K562 (cell line): ENCODE data around the gene SERPINB4. TPM values are rescaled to one million over a fixed set of nuclear protein-coding genes. Genes with fewer than 3 reads are reported as not detected.

Source experiments
- ATAC-seq: fragments of 200-7000 bp; cut with Tn5 transposase; 3 replicates; pipeline ENCODE4 v1.9.1; 2020; ENCODE audit warnings: moderate library complexity
- BruUV-seq: library from RNA; stranded (reverse); fragments of 400-500 nt; replicated peaks from 2 replicates; lab custom pipeline; 2021; lab: Mats Ljungman, UMichigan
- CTCF ChIA-PET: fragments of 300-600 bp; formaldehyde crosslinking; extraction: SDS; loops from one replicate; lab custom pipeline; 2021; ENCODE audit warnings: low intra/inter-chr PET ratio; lab: Yijun Ruan, JAX
- POLR2A ChIA-PET: fragments of 300-600, 350-650 bp; sonication (Branson Sonifier 250); formaldehyde crosslinking; extraction: SDS; loops from one replicate; lab custom pipeline; 2021; ENCODE audit warnings: antibody characterized with exemption, inconsistent platforms; lab: Yijun Ruan, JAX
- DNase-seq, 4 experiments: peaks; one replicate each; pipeline versions ENCODE4 v3.0.0 to v3.0.0-alpha.2; 2011 to 2018; ENCODE audit warnings: low spot score in 3 of 4, mixed read lengths in 3 of 4; ENCODE audit errors: extremely low read depth in 1 of 4
- FAIRE-seq: peaks from 2 replicates; lab custom pipeline; 2011; peaks lifted over from hg19 to GRCh38; lab: Jason Lieb, UNC
- H2AFZ ChIP-seq: 2 replicates; pipeline ENCODE4 v1.6.0; 2011; ENCODE audit warnings: low read depth, low read length, control low read depth, inconsistent platforms
- H3K27ac ChIP-seq: fragments of 200-600 bp; 3 replicates; pipeline ENCODE4 v1.8.0; 2011; ENCODE audit warnings: low read depth, mild to moderate bottlenecking, control low read depth, inconsistent platforms, low read length, moderate library complexity, mixed read lengths; ENCODE audit errors: extremely low read depth
- H3K27me3 ChIP-seq, 2 experiments: fragments of 300-600 bp in 1 of 2; 2 replicates in 1 of 2; 3 replicates in 1 of 2; pipeline versions ENCODE4 v1.6.0 to v1.8.0; 2011; ENCODE audit warnings: inconsistent platforms in 2 of 2, low read length in 2 of 2, mild to moderate bottlenecking in 1 of 2, mixed read lengths in 1 of 2, moderate library complexity in 1 of 2; ENCODE audit not compliant: control insufficient read depth in 2 of 2, insufficient read depth in 2 of 2
- H3K36me3 ChIP-seq: fragments of 300-600 bp; 3 replicates; pipeline ENCODE4 v1.8.0; 2011; ENCODE audit warnings: mild to moderate bottlenecking, low read length, inconsistent platforms; ENCODE audit not compliant: control insufficient read depth, insufficient read depth
- H3K4me1 ChIP-seq, 2 experiments: fragments of 200-600 bp in 1 of 2; replicated peaks in 1 of 2; 2 replicates in 1 of 2; 3 replicates in 1 of 2; pipeline versions ENCODE4 v1.5.1 to v1.8.0; 2011; ENCODE audit warnings: inconsistent platforms in 2 of 2, low read length in 2 of 2, mild to moderate bottlenecking in 1 of 2, mixed read lengths in 1 of 2, moderate library complexity in 1 of 2; ENCODE audit not compliant: control insufficient read depth in 2 of 2, insufficient read depth in 2 of 2
- H3K4me2 ChIP-seq: 2 replicates; pipeline ENCODE4 v1.6.1; 2011; ENCODE audit warnings: low read length, control low read depth, inconsistent platforms, mixed read lengths; ENCODE audit not compliant: insufficient read depth
- H3K4me3 ChIP-seq: fragments of 200-600 bp; sonication (generic), shearing (Covaris generic); 2 replicates; pipeline ENCODE4 v1.5.1; 2016; ENCODE audit warnings: control low read depth, inconsistent platforms
- H3K79me2 ChIP-seq: fragments of 200-600 bp; 3 replicates; pipeline ENCODE4 v1.8.0; 2011; ENCODE audit warnings: low read length, inconsistent platforms; ENCODE audit not compliant: control insufficient read depth, insufficient read depth
- H3K9ac ChIP-seq, 2 experiments: 2 replicates each; pipeline versions ENCODE4 v1.6.0 to v1.6.1; 2011; ENCODE audit warnings: low read depth in 2 of 2, low read length in 2 of 2, control low read depth in 1 of 2, inconsistent platforms in 1 of 2, mild to moderate bottlenecking in 1 of 2, mixed read lengths in 1 of 2; ENCODE audit not compliant: insufficient read depth in 1 of 2
- H3K9me1 ChIP-seq: one replicate; pipeline ENCODE4 v1.6.0; 2011; ENCODE audit warnings: inconsistent platforms, mild to moderate bottlenecking, low read length, moderate library complexity; ENCODE audit not compliant: control insufficient read depth, insufficient read depth
- H3K9me3 ChIP-seq: replicated peaks from 2 replicates; pipeline ENCODE4 v1.5.1; 2011; ENCODE audit warnings: low read depth, low read length, inconsistent platforms; ENCODE audit not compliant: control insufficient read depth, insufficient read depth
- H4K20me1 ChIP-seq: replicated peaks from 2 replicates; pipeline ENCODE4 v1.6.1; 2011; ENCODE audit warnings: low read length, inconsistent platforms, mixed read lengths; ENCODE audit not compliant: control insufficient read depth, insufficient read depth
- ARNT ChIP-seq, 2 experiments: fragments of 450-650 bp; IDR thresholded peaks; 2 replicates each; pipeline ENCODE4 v1.6.1; 2016; ENCODE audit warnings: mild to moderate bottlenecking in 1 of 2
- BRD4 ChIP-seq: fragments of 200-600 bp; sonication (generic); IDR thresholded peaks from 2 replicates; pipeline ENCODE4 v1.6.1; 2017; ENCODE audit warnings: inconsistent platforms
- CCNT2 ChIP-seq: IDR thresholded peaks from 2 replicates; pipeline ENCODE4 v1.6.1; 2011; ENCODE audit warnings: borderline replicate concordance, low read depth, mild to moderate bottlenecking, moderate library complexity, mixed read lengths, low read length; ENCODE audit not compliant: insufficient read length; ENCODE audit errors: extremely low read depth
- HNRNPLL ChIP-seq: fragments of 200-400 bp; formaldehyde crosslinking; IDR thresholded peaks from 2 replicates; pipeline ENCODE4 v1.6.1; 2017; ENCODE audit warnings: low read length, low read depth, mild to moderate bottlenecking; ENCODE audit not compliant: poor library complexity, severe bottlenecking
- POLR2AphosphoS5 ChIP-seq: IDR thresholded peaks from 2 replicates; pipeline ENCODE4 v1.6.1; 2011; ENCODE audit warnings: mild to moderate bottlenecking, low read depth, low read length, moderate library complexity; ENCODE audit not compliant: control insufficient read depth, insufficient read depth
- PPARD ChIP-seq: fragments of 250-450 bp; sonication (Bioruptor Pico); IDR thresholded peaks from 2 replicates; pipeline ENCODE4 v1.8.0; 2022; ENCODE audit warnings: inconsistent platforms, mild to moderate bottlenecking, moderate library complexity
- RFX7 ChIP-seq: fragments of 250-450 bp; sonication (Bioruptor Pico); IDR thresholded peaks from 2 replicates; pipeline ENCODE4 v1.5.1; 2021; ENCODE audit warnings: mild to moderate bottlenecking
- ZBTB1 ChIP-seq: sonication (generic); formaldehyde crosslinking; IDR thresholded peaks from 2 replicates; pipeline ENCODE4 v1.8.1; 2023; ENCODE audit warnings: missing genetic modification reagents, low read depth, mild to moderate bottlenecking, borderline replicate concordance
- ZFPM2 ChIP-seq: fragments of 250-450 bp; sonication (Bioruptor Pico); IDR thresholded peaks from 2 replicates; pipeline ENCODE4 v1.5.1; 2022; ENCODE audit warnings: mild to moderate bottlenecking
- ZNF551 ChIP-seq: fragments of 250-450 bp; sonication (Bioruptor Pico); IDR thresholded peaks from 2 replicates; pipeline ENCODE4 v1.5.0; 2021; ENCODE audit warnings: mild to moderate bottlenecking, moderate library complexity
- WGBS: fragments of 100-300 bp; shearing (Covaris generic); methylation state at CpG from one replicate; pipeline ENCODE4 v1.1.6; 2016; ENCODE audit warnings: low coverage, mixed read lengths; ENCODE audit not compliant: insufficient coverage; ENCODE audit errors: missing lambda C conversion rate; 5-methylcytosine and 5-hydroxymethylcytosine counted together
- in situ Hi-C: fragments of 300-500 bp; cut with MboI; formaldehyde crosslinking; loops from 4 replicates; pipeline ENCODE4 v1.15.0; 2018; ENCODE audit warnings: inconsistent platforms, mixed read lengths
- intact Hi-C: fragments of 100-400 bp; cut with micrococcal nuclease; formaldehyde crosslinking; loops from 2 replicates; pipeline ENCODE4 v1.14.2; 2022
- polyA plus RNA-seq, 8 experiments: library from polyadenylated mRNA; depleted of rRNA in 4 of 8; stranded (reverse) in 5 of 8; unstranded in 3 of 8; fragments of >200 nt; fragmentation: Nextera tagmentation in 2 of 8; fragmentation: Illumina TruSeq in 1 of 8; extraction: Ambion mirVana in 2 of 8; extraction: Trizol in 1 of 8; gene quantifications; 2 replicates each; pipeline versions ENCODE4 v1.2.1 to v1.2.3, GENCODE V29; 2011 to 2014; ENCODE audit warnings: inconsistent platforms in 1 of 8, missing spikeins in 1 of 8
- total RNA-seq, 7 experiments: library from RNA; depleted of rRNA in 6 of 7; stranded (reverse); fragments of >200 nt in 6 of 7; fragmentation: Illumina TruSeq in 2 of 7; extraction: Trizol in 2 of 7; gene quantifications; 2 replicates each; pipeline versions ENCODE4 v1.2.1 to v1.2.3, GENCODE V29; 2011 to 2021; ENCODE audit warnings: low replicate concordance in 1 of 7
- TF ChIP-seq, protein P1 (sequence below), 2 experiments: IDR thresholded peaks; 2 replicates each; pipeline ENCODE4 v1.6.1; 2012; ENCODE audit warnings: improper control_type of control experiment in 2 of 2, low read depth in 2 of 2, low read length in 2 of 2, borderline replicate concordance in 1 of 2
- TF ChIP-seq, protein P2 (sequence below): sonication (generic); formaldehyde crosslinking; IDR thresholded peaks from 2 replicates; pipeline ENCODE4 v1.9.0; 2022; ENCODE audit warnings: mild to moderate bottlenecking, missing genetic modification reagents

SERPINB4 gene
- total and polyA plus RNA-seq, 9 of the 15 experiments (the other 6 are each of a cell fraction or from before 2014, with no cell fraction given), result not detected

DNA sequence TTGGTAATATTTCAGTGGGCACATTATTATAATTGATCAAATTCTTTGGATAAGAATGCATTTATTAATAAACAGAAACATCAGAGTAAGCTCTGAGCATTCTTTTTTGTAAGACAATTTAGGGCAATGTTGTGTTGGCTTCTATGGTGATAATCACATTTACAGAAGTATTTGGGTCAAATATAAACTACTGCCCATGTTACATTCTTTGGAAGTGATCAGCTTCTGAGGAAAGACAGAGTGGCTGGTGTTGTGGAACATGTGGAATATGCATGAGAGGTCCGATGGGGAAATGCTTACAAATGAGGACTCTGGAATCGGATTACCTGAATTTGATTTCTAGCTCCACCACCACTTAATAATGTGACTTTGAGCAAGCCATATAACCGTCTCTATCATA, 37.5 kb downstream of the SERPINB4 start (continued):
- TF ChIP-seq ZBTB1 (CRISPR knock-in tag) (no peak), PPARD (CRISPR knock-in tag) (no peak), ZFPM2 (CRISPR knock-in tag) (no peak)
- TF ChIP-seq, protein P1, sequence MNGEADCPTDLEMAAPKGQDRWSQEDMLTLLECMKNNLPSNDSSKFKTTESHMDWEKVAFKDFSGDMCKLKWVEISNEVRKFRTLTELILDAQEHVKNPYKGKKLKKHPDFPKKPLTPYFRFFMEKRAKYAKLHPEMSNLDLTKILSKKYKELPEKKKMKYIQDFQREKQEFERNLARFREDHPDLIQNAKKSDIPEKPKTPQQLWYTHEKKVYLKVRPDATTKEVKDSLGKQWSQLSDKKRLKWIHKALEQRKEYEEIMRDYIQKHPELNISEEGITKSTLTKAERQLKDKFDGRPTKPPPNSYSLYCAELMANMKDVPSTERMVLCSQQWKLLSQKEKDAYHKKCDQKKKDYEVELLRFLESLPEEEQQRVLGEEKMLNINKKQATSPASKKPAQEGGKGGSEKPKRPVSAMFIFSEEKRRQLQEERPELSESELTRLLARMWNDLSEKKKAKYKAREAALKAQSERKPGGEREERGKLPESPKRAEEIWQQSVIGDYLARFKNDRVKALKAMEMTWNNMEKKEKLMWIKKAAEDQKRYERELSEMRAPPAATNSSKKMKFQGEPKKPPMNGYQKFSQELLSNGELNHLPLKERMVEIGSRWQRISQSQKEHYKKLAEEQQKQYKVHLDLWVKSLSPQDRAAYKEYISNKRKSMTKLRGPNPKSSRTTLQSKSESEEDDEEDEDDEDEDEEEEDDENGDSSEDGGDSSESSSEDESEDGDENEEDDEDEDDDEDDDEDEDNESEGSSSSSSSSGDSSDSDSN (IDR thresholded peaks at IDR 0.05; ENCODE audit: borderline replicate concordance in 1 of 2, low read depth in 2 of 2, low read length in 2 of 2), result no peak

DNA sequence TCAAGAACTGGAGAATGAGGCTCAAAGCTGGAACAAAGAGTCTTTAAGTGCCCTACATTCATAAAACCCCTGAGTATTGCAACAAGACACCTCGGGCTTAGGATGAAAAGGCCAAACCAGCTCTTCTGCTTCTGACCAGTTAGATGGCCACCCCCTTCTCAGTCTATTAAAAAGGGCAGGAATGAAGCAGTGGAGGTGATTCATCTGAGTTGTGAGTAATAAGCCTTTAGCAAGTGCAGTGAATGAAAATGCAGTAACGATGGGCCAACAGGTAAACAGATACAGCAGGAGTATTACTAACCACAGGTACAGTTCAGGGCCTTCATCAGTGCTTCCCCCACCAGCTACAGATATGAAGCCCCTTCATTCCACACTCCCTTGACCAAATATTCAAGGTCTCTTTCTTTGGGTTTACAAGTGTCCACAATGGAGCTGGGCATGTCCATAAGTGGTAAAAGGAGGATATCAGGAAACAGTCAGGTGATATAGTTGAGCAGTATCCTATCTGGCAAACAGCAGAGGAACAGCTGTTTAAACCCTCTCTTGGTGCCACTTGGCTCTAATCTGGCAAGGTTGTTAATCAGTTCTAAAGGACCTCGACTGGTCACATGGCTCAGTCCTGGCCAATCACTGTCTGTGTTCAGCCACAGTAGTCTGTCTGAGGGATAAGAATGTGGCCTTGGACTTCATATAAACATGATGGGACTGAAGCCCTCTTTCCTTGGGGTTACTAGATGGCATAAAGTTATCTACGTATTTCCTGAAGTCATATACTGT, 39.1 kb downstream of the SERPINB4 start:
- ChIA-PET POLR2A (no interaction called here), CTCF (no interaction called here)
- H3K27ac ChIP-seq, result no peak overlapping the region
- in situ Hi-C loops, result no loop called here
- H3K27me3 ChIP-seq, result no peaks in the 10 kb centered on the region
- BruUV-seq, result no TSS peak
- H4K20me1 ChIP-seq, result no peaks in the 10 kb centered on the region
- DNase-seq, result no peak
- H3K9me3 ChIP-seq, result no peaks in the 10 kb centered on the region
- H3K4me1 ChIP-seq, result no peaks in the 10 kb centered on the region
- no peaks in the 10 kb centered on the region for H3K79me2 ChIP-seq
- no peak overlapping the region for H3K4me2 ChIP-seq
- H3K4me3 ChIP-seq, result no peak overlapping the region
- no peaks in the 10 kb centered on the region for H3K9me1 ChIP-seq
- FAIRE-seq, result no peak
- H2AFZ ChIP-seq, result no peak overlapping the region
- no peak for ATAC-seq
- H3K36me3 ChIP-seq, result no peaks in the 10 kb centered on the region
- no peak overlapping the region for H3K9ac ChIP-seq
- 0% methylated on average over 2 of the region's 4 CpGs for WGBS
- intact Hi-C loops, result no loop called here
- TF ChIP-seq CCNT2 (no peak), HNRNPLL (no peak), BRD4 (no peak), ZNF551 (no peak), ARNT (IDR thresholded peaks at IDR 0.05) (no peak), RFX7 (CRISPR knock-in tag) (no peak), POLR2AphosphoS5 (no peak)
- TF ChIP-seq, protein P1 (IDR thresholded peaks at IDR 0.05; ENCODE audit: borderline replicate concordance in 1 of 2, low read depth in 2 of 2, low read length in 2 of 2), result no peak
- TF ChIP-seq, protein P2, sequence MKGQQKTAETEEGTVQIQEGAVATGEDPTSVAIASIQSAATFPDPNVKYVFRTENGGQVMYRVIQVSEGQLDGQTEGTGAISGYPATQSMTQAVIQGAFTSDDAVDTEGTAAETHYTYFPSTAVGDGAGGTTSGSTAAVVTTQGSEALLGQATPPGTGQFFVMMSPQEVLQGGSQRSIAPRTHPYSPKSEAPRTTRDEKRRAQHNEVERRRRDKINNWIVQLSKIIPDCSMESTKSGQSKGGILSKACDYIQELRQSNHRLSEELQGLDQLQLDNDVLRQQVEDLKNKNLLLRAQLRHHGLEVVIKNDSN (CRISPR knock-in tag), result no peak
